Anterior cingulate cortex (tissue), 58 donors: ENCODE measurements around the gene ADH1B.
"Not testable (repeated sequence)": the region's sequence is repeated elsewhere in the genome, so short reads cannot be mapped to it uniquely, and the experiment has no call there.

ENCODE experiments used
- DNase-seq, 58 donors: peaks; one replicate each; lab custom pipeline; 2025; lab: John Stamatoyannopoulos, UW

ADH1B gene

DNA sequence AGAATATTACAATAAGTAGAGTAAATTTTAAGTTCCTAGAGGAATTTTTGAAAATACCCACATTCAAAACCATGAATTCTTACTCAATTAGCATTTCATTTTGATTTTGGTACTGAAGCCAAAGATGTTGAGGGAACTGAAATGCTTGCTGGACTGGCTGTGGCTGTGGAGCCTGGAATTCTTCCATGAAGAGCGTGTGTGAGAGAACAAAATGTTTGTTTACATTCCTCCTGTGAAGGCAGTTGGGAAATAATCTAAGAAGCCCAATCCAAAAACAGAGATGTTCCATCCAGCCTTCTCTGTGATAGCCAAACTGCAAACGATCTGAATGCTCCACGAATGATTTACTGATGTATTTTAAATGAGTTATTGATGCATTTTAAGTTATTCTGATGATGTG is 3.8 kb upstream of the ADH1B start:
- peak in 6 of 58 donors; percentile 3 to 57 (median 8) for DNase-seq

DNA sequence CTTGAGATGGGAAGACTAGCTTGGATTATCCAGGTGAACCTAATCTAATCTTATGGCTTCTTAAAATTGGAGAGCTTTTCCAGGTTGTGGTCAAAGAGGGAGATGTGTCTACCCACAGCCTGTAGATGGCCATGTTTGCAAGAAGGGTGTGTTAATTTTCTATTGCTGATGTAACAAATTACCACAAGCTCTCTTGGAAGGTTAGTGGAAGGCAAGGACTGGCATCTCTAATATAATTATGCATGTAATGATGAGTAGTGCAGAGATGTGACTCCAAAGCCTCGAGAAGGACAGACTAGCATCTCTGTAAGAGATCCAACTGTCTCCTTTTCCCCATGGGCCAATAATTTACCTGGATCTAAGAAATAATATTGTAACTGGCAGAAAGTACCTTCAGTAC is 3.2 kb upstream of the ADH1B start:
- no peak for DNase-seq

DNA sequence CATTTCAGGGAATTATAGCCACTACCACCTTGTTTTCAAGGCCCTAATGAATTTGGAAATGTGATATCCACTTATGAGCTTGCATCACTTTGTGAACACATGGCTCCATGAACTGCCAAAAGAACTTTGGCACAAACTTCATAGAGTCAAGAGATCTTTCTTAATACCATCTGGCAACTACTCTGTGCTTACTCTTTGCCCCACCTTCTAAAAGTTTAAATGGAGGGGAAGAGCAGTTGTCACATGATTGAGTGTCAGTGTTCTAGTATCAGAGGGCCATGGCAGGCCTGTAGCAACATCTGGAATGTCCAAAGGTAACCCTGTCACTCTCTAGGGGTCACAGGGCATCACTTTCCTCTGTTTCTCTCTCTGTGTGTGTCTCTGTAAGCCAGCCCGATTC is 2.6 kb upstream of the ADH1B start:
- DNase-seq = no peak

DNA sequence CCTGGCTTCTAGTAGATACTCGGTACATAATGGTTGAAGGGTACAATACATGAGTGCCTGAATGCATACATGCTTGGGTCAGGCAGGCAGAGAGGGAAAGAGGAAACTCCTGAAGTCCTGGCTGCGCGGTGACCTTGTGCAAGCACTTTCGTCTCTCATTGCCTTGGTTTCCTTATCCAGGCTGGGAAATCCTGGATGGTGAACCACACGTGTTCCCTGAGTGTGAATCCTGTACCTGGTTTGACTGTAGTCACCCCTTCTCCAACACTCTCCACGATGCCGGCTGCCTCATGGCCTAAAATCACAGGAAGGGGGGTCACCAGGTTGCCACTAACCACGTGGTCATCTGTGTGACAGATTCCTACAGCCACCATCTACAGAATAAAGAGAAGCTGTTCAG is 3.4 kb downstream of the ADH1B start:
- DNase-seq = not testable (repeated sequence)

DNA sequence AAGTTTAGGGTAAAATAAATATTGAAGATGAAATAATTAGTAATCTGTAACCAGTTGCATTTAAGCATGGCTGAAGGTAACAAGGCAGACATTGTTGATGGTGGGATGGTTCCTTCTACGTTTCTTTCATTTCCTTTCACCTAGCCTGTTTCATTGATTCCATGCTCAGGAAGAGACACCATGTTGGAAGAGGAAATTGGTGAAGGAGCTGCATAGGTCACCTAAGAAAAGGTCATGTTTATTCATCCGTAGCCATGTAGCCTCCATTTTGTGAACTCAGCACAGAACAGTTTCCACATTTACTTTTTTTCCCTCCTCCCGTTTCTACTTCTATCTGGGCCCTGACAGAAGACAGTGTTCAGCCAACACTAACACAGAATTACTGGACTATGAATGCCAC is 3.8 kb downstream of the ADH1B start:
- no peak for DNase-seq

DNA sequence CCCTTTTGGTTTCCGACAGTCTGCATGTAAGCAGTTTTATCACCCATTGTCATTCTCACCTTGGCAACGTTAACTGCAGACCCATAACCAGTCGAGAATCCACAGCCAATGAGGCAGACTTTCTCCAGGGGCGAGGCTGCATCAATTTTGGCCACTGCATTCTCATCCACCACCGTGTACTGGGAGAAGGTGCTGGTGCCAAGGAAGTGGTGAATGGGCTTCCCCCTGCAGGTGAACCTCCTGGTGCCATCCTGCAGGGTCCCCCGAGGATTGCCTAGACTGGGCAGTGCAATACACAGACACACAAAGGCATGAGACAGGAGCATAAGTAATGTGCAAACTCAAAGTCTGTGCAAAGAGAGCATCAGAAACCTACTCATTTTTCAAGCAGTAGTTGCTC is 5.4 kb downstream of the ADH1B start:
- DNase-seq = no peak

DNA sequence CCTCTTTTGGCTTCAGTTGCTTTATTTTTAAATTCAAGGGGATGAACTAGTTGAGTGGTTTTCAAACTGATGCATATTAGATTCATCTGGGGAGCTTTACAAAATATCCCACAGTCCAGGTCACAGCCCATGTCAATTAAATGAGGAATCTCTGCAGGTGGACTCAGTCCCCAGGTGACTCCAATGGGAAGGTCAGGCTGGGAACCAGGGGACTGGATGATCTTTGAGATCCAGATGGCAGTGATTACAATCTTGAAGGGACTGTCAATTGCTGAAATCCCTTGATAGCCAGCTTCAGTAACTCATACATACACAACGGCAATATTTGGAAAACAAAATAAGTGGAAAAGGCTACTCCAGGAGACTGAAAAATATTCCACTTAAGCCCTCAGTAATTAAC is 7.0 kb downstream of the ADH1B start:
- DNase-seq = no peak

DNA sequence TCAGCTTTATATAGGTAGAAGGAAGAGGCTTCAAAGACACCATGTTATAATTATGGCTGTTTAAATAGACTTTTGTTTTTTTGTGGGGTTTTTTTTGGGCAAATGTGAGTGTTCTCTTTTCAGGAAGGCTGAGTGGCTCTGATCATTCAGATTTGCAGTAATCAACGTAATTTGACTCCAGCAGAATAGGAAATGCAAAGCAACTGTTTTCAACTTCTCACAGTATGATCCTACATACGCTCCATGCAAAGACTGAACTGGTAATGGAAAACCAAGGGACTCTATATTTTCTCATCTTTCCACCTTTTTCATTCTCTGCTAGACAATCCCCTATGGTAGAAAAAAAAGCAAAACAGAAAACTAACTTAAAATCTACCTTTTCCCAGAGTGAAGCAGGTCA is 10.8 kb downstream of the ADH1B start:
- DNase-seq = no peak

DNA sequence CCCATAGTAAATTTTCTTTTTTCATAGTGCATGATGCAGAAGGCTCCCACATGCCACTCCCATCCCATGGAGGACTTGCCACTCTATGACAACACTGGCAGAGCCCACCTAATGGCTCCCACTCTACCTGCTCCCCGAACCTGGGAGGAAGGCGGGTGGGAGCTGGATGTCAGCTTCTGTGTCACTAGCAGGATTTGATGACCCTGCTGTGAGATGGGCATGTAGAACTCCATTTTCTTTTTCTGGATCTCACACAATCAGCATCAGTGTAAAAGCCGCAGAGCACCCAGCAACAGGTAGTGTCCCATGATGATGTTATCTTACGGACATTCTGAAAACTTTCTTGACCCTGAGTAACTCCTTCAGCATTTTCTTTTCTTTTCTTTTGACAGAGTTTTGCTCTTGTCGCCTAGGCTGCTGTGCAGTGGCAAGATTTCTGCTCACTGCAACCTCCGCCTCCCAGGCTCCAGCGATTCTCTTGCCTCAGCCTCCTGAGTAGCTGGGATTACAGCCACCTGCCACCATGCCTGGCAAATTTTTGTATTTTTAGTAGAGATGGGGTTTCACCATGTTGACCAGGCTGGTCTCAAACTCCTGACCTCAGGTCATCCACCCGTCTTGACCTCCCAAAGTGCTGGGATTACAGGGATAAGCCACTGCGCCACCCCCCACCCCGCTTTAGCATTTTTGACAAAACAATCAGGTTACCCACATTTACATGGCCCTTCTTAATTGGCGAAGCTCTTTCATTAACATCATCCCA is 15.4 kb downstream of the ADH1B start:
- no peak for DNase-seq

DNA sequence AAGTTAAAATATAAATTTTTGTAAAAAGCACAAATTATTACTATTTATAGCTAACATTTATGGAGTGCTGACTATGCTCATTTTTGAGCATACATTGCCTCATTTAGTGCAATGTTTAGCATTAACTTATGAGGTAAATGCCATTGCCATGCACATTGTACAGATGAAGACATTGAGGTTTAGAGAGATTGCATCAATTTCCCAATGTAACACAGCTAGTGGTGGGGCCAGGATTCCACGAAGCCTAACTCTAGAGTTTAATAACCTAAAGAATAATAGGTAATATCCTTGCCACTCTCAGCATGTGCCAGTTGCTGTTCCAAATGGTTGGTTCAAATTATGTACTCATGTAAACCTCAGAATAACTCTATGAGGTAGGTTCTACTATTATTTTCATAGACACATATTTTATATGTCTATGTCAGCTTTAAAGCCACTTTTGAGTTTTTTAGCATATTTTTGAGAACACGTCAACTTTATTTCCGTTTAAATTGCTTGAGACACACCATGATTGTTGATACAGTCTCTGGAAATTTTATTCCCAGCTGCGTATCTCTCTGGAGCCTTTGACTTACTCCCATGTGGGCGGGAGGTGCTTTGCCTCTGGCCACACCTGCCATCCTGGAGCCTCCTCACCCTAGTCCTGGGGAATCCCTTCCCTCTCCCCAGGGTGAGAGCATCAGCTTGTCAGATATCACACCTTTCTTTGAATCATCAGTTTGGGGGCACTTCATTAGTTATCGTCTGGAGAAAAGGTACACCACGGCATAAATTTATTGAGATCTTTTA is 19.6 kb downstream of the ADH1B start:
- DNase-seq = no peak

DNA sequence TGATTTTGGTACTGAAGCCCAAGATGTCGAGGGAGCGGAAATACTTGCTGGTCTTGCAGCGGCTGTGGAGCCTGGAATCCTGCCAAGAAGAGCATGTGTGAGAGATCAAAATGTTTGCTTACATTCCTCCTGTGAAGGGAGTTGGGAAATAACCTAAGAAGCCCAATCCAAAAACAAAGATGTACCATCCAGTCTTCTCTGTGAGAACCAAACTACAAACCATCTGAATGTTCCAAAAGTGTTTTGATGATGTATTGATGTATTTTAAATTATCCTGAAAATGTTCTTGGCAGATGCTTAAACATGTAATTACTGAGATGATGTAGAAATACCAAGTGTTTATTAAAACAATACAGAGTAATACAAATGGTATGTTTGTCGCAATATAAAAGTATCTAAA is 20.3 kb downstream of the ADH1B start:
- peak in 6 of 58 donors; percentile 0 to 3 (median 0) for DNase-seq

DNA sequence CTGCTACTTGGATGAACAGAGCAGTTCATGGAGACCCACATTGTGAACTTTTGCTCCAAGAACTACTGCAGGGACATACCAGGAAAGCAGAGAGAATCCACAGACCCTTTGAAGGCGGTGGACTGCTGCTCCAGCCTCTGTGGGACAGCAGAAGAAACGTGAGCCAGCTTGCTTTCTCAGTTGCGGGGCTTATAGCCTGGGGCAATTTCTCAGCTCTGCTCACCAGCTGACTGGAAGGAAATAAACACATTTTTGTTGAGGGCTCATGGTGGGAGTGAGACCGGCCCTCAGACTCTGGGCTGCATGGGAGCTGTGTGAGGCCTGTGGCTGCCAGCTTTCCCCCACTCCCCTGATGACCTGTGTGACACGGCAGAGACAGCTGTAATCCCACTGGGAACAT is 27.8 kb downstream of the ADH1B start:
- no peak for DNase-seq

DNA sequence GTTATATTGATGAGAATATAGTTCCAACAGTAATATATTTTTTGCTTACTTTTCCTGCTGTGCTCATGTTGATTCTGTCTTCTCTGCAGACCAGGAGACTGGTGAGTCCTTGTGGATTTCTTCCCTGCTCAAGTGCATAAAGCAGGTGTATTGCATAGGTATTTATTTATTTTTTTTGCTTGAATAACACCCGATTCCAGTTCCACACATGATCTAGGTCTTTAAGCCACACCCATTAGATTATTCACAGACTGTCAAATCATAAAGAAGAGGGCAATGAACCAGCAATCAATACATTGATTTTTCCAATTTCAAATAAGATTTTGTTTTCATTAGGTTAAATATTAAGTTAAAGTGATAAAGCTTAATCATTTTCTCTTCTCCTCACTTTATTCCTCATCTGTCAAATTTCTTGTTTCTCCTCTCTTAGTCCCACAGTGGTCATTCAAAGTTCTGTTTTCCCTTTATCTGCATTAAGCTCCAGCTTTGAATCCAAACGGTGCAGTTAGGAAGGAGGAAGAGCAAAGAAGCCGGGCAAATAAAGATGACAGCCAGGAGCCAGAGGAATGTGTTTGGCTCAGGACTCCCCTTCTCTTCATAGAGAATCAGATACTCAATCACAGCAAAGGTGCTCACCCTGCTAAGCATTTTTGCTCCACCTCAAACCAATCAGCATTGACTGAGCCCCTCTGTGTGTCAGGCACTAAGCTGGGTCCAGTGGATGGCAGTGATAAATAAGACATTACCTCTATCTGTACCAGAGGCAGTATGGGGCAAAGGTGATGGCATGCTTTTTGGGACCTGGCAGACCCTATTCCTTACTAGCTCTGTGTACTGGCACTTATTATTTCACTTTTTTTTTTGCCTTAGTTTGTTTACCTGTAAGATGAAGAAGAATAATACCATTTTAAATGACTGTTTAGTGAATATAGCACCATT is 30.1 kb downstream of the ADH1B start, which contains the start of gene ADH1A:
Gene ADH1A (minus strand): TSS at position 138 of the 939 bp plus-strand sequence. CDS start 71 bp downstream, at position 67.
- DNase-seq = no peak

DNA sequence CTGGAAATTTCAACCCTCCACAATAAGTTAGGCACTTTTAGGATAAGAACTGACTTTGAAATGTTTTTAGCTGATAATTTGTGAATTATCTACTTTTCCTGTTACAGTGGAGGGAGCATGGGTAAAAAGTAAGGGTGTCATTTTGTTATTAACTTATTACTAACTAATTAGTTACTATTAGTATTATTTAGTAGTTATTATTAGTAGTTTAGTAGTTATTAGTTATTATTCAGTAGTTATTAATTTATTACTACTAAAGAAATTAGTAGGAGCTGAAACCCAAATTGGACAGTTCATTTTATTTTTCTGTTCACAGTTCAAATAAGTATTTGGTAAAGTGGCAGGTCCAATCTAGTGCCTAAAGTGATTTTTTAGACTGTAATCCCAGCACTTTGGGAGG is 35.8 kb downstream of the ADH1B start:
- DNase-seq = no peak

DNA sequence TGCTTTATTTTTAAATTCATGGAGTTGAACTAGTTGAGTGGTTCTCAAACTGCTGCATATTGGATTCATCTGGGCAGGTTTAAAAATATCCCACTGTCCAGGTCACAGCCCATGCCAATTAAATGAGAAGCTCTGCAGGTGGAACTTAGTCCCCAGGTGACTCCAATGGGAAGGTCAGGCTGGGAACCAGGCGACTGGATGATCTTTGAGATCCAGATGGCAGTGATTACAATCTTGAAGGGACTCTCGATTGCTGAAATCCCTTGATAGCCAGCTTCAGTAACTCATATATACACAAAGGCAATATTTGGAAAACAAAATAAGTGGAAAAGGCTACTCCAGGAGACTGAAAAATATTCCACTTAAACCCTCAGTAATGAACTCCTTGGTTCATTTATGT is 38.5 kb downstream of the ADH1B start:
- no peak for DNase-seq

DNA sequence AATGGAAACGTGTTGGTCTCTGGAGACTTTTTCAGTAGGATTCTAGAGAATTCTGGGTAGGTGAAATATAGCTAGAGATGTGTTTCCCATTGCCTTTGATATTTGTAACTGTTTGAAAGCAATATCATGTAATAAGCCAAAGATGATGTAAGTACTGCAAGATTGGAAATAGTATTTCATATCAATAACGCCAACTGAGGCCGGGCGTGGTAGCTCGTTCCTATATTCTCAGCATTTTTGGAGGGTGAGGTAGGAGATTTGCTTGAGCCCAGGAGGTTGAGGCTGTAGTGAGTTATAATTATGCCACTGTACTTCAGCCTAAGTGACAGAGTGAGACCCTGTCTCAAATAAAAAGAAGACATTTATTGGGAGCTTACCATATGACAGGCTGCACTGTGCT is 39.9 kb downstream of the ADH1B start:
- no peak for DNase-seq

DNA sequence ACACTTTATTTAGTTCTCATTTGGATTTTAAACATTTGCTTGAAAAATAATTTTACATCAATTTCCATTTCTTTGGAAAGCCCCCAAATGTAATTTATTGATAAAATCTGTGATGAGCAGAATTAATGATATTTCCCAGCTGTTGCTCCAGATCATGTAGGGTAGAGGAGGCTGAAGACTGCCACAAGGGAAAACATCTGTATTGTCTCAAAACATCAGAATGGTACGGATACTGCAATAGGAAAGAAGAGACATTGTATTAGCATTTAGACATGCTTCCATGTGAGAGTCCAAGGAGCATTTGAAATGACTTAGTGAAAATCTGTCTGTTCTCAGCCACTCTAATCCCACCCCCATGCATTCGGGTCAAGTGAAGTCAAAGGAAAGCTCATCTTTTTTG is 44.8 kb downstream of the ADH1B start:
- no peak for DNase-seq

DNA sequence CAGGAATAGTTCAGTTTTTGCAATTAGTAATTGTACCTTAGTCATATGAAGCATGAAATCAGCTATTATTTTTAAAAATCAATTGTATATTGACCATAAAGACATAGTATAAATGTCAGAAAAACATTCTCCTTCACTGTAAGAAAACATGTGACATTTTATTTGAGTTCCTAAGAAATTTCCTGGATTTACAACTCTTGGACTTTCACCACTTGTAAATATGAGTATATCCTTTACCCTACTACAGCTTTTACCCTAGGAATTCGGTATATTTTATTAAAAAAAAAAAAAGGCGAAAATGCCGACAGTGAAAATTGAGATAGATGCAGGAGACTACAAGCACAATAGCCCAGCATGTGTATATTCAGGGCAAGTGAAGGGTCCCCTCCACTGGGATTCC is 45.3 kb downstream of the ADH1B start:
- no peak for DNase-seq

DNA sequence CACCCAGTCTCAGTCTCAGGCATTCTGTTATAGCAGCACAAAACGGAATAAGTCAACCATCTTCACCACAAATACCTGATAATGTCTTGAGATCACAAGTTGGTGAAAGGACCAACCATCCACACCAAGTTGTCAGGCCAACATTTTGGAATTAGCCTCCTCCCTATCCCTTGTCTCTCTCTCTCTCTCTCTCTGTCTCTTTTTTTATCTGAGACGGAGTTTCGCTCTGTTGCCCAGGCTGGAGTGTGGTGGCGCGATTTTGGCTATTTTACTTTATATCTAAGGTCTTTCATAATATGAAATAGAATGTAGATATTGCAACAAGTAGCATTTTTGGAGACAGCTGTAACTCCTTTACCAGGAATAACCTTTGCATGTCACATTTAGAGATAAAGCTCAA is 46.2 kb downstream of the ADH1B start:
- no peak for DNase-seq

DNA sequence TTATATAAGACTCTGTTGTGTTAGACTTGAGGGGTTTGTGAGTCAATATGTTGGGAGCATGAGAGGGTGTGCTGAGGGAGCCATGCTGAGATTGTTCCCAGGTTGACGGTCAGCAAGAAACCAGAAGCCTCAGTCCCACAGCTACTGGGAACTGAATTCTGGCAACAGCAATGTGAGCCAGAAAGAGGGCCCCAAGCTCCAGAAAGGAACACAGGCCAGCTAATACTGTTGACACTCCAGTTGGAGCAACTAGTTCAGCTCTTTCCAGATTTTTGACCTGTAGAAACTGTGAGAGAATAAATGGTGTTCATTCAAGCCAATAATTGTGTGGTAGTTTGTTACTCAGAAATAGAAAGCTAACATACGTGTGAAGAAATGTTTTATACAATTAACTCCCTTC is 47.5 kb downstream of the ADH1B start:
- no peak for DNase-seq

DNA sequence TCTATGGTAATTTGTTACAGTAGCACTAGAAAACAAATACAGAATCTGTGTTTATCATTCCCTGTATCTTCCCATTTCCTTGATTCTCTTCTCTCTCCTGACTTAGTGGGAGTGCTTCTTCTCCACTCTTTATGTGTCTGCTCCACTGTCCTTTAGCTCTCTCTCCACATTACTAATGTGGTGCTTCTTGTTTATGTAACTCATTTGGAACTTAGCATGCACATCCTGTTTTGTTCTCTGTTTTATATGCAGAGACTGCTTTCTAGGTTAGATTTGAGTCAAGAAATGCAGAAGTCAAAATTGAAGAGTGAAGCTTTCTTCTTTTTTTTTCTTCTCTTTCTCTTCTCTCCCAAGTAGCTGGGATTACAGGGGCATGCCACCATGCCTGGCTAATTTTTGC is 56.3 kb downstream of the ADH1B start:
- no peak for DNase-seq
